NCI-H2196 treated with DMSO at 0.1 percent for 48 hours (cell line): Measurements from ENCODE around the gene CDKN1A.
"Not testable (repeated sequence)": the region's sequence is repeated elsewhere in the genome, so short reads cannot be mapped to it uniquely, and the experiment has no call there.

Experiments
- DNase-seq: peaks from one replicate; lab custom pipeline; 2025; ENCODE audit not compliant: unreplicated experiment; lab: John Stamatoyannopoulos, UW

The CDKN1A gene

DNA sequence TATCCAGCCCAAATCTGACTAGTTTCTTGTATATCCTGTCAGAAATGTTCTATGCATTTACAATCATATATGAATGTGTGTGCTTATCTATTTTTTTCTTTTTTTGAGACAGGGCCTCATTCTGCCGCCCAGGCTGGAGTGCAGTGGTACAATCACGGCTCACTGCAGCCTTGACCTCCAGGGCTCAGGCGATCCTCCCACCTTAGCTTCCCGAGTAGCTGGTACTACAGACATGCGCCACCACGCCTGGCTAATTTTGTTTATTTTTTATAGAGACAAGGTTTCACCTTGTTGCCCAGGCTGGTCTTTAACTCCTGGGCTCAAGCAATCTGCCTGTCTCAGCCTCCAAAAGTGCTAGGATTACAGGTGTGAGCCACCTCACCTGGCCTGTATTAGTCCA lies 16.1 kb downstream of the CDKN1A start:
- no peak for DNase-seq

DNA sequence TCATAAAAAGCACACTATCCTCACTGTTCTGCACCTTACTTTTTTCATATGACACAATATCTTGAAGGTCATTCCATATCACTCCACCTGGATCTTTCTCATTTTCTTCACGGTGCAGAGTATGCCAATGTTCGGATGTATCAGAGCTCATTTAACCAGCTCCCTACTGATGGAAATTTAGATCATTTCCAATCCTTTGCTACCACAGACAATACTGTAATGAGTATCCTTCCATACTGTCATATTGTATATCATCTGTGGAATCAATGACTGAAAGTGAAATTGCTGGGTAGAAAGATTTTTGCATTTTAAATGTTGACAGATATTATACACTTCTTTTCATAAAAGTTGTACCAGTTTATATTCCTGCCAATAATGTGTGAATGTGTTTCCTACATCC lies 16.9 kb downstream of the CDKN1A start:
- no peak for DNase-seq

DNA sequence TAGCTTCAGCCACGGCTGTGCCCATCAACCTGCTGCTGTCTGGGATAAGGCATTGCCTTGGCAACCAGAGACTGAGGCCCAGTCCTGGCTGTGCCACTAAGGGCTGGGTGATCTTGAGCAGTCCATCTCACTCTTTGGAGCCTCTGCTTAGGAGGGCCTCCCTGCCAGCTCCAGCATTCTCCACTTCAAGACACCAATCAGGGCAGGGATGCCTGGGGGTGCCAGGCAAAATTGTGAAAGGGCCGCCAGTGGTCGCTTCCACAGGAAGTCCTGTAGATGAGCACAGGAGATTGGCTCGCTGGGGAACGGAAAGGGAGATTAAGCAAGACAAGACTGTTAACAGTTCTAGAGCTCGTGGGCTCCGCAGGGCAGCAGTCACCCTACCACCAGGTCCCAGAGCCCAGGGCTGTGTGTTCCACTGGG lies 19.0 kb downstream of the CDKN1A start, which contains the start of gene RAB44:
Gene RAB44 (plus strand): TSS at position 346 of the 423 bp plus-strand sequence. CDS start 6,410 bp downstream, outside the sequence.
- no peak for DNase-seq

DNA sequence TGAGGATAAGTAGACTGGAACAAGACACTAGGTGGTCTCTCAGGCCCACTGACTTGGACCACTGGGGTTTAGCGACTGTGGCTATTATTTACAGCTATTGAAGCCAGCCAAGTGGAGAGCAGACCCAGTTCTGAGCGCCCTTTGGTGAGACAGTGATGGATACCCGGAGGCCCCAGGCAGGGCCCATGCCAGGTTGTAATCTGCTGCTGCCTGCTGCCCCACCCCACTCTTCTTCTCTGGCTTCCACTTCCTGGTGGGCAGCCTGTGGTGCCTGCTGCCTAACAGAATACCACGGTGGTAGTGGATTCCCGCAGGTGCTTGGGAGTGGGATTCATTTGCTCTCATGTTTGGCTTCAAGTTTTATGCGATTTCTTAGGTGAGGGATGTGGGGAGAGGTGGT lies 19.7 kb downstream of the CDKN1A start:
- no peak for DNase-seq

DNA sequence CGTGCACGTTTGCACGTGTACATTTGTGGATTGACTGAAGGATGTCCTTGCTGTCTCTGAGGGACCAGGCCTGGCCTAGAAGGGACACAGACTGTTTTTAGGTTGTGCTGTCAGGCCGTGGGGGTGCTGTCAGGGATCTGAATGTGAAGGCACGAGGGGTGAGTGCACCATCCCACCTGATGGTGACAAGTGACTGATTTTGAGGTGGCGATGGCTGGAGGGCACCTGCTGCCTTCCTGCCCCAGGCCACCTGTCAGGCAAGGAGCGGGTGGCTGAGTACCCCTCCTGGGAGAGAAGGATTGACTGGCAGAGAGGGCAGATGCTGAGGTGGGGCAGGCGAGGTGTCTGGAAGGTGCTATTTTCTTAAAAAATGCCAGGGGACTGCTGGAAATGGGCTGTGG lies 20.4 kb downstream of the CDKN1A start:
- DNase-seq, result no peak

DNA sequence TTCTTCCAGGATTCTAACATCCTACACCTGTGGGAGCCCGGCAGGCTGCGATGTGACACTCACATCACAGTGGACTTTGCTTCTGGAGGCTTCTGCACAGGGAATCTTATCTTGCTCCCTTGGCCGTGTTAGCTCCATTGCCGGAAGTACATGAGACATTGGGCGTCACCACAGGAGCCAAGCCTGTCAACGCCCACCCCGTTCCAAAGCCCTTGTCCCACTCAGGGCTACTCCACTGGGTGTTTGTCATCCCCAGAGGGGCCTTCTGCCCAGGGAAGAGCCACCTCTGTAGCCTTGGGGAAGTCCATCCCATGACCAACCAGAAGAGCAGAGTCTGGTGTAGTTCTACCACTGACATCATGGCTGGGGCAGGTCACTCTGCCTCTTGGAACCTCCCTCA lies 20.8 kb downstream of the CDKN1A start:
- DNase-seq, result no peak

DNA sequence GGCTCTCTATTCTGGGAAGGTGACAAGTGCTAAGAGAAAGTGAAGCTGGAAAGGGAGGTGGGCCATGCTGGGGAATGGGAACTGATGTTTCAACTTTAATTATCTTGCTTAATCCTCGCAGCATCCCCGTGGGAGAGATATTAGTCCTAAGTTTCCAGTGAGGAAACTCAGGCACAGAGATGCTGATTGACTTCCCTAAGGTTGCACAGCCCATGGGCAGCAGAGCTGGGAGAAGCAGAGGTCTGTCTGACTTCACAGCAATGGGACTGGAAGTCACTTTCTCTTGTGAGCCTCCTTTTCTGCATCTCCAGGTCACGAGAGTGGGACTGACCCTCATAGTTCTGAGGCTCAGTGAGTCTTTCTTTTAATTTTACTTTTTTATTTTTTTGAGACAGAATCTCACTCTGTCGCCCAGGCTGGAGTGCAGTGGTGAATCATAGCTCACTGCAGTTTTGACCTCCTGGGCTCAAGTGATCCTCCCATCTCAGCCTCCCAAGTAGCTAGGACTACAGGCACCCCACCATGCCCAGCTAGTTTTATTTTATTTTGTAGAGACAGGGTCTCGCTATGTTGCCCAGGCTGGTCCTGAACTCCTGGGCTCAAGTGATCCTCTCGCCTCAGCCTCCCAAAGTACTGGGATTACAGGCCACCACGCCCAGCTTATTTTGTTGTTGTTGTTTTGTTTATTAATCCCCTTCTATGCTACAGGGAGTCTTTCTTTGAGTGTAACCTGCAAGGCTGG lies 21.7 kb downstream of the CDKN1A start:
- DNase-seq, result no peak

DNA sequence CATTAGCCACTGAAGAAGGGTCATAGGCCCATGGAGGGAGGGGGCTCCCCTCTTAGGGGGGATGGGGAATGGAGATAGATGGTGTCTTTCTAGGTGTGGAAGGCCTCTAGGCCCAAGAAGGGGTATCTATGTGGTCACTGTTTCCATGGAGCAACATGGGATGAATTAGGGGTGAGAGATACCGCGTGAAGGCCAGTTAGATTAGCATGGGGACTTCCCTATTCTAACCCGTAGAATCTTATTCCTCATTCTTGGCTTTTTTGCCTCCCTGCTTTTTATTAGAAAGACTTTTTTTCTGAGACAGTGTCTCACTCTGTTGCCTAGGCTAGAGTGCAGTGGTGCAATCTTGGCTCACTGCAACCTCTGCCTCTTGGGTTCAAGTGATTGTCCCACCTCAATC lies 22.3 kb downstream of the CDKN1A start:
- no peak for DNase-seq

DNA sequence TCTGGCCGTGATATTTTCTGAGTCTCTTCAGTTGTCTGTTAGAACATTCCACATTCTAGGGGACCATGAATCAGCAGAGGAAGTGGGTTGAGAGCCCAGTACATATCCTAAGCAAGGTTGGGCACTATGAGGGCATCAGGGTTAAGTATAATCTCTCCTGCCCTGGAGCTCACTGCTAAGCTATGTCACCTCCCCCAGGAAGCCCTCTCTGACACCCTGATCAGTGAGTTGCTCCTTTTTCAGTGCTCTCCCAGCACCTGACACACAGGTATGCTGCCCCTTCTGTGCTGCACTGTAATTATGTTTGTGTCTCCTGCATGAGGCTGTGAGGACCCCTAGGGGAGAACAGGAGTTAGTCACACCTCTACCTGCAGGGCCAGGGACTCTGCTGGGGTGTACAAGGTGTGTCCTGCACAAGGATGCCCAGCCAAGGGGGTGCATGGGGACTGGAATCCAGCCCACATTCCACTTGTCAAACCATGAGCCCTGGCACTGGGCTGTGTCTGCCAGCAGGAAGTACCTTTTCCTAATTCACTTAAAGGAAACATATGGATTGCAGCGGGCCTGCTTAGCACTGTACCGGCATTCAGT lies 23.0 kb downstream of the CDKN1A start:
- no peak for DNase-seq

DNA sequence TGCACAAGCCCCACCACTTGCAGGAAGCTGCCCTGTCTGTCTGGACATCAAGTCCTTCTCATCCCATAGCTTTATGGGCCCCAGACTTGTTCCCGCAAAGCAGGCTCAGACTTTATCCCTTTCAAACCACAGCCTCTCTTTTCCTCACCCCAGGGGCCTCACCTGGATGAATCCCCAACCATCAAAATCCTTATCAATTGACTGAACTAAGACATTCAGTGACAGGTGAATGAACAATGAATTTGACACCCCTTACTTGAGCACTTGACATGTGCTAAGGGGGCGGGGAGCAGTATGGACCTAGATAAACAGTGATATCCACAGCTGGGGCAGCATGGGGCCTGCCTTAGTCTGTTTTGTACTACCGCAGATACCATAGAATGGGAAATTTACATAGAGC lies 24.1 kb downstream of the CDKN1A start:
- DNase-seq, result no peak

DNA sequence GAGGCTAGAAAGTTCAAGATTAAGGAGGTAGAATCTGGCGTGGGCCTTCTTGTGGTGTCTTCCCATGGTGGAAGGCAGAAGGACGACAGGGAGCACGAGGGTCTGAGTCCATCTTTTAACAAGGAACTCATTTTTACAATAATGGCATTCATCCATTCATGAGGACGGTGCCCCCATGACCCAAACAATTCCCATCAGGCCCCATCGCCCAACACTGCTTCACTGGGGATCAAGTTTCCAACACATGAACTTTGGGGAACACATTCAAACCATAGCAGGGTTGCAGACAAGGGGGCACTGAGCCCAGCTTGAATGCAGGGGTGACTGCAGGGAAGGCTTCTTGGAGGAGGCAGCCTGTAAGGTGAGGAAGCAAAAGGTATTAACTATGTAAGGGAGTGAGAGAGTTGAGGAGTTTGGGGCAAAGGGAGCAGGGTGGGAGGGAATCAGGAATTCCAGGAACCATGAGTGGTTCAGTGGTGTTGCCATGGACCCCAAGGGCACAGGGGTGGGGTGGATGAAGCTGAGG lies 24.6 kb downstream of the CDKN1A start:
- DNase-seq, result no peak

DNA sequence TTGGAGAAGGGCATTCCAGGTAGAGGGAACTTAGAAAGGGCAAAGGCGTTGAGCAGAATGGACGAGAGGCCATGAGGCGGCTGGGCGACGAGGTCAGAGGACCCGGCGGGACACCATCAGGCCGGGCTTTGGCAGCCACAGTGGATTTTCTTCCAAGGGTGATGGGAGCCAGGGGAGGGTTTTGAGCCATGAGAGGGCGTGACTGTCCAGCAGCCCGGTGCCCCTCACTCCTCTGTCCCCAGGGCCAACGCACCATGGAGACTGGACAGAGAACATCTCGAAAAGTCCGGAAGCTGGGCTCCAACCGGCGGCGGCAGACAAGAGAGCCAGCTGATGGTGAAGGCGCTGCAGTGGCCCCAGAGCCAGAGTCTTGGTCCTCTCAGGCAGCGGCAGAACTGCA lies 25.5 kb downstream of the CDKN1A start:
- no peak for DNase-seq

DNA sequence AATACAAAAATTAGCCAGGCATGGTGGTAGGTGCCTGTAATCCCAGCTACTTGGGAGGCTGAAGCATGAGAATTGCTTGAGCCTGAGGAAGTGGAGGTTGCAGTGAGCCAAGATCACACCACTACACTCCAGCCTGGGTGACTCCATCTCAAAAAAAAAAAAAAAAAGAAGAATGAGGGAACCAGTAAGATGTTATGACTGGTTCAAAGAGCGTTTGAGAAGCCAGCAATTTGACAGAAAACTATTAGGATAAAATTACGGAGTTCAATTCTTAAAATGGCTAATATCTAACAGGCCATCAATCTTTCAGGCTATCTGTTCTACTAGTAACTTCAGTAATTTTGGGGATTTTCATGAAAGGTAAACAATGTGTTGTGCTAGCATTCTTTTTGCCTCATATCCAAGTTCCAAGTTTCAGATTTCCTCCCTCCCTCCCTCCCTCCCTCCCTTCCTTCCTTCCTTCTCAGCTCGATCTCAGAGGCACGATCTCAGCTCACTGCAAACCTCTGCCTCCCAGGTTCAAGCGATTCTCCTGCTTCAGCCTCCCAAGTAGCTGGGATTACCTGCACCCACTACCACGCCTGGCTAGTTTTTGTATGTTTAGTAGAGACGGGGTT lies 26.6 kb downstream of the CDKN1A start:
- not testable (repeated sequence) for DNase-seq

DNA sequence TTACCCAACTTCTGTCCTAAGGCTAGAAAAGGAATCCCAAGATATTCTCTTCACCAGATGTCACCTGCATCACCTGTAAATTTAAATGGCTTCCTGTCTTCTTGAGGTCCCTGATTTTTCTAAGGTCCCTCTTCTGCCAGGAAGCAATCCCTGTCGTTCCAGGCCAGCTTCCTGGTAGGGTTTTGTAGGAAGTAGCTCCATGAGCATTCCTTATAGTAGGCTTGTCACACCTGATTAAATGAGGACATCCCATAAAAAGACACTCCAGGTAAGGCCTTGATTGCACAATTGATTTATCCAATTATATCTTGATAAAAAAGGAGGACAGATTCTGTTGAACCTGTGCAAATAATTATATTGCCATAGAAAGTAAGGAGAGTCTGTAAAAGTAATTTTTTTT lies 27.8 kb downstream of the CDKN1A start:
- no peak for DNase-seq

DNA sequence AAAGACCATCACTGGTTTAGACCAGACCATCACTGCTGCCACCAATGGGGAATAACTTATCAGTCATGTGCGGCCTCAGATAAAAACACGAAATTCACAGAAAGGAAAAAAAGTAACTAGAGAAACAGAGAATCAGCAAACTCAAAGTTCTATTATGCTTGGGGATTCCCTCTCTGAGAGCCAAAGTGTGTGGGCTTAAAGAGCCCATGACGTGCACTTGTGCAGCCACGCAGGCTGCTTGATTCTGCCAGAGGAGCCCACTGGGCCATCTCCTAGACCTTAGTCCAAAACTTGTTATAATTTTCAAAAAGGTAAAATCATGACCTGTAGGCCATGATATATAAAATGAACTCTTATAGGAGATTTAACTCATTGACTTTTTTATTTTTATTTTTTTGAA lies 34.3 kb downstream of the CDKN1A start:
- no peak for DNase-seq

DNA sequence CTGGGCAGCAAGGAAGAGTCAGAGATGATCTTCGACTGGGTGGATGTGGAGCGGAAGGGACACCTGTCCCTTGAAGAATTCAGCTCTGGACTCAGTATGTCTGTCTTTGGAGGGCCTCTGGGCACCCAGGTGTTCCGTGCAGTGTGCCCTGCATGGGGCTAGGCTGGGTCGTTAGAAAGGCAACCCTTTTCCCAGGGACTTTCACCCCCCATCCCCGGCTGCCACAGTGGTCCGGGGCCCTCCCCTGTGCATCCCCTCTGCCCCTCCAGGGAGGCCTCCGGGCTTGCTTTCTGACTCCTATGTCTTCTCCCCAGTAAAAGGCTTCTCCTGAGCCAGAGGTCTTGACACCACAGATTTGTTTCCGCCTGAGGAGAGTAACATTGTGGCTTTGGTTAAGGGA lies 35.3 kb downstream of the CDKN1A start:
- DNase-seq, result no peak

DNA sequence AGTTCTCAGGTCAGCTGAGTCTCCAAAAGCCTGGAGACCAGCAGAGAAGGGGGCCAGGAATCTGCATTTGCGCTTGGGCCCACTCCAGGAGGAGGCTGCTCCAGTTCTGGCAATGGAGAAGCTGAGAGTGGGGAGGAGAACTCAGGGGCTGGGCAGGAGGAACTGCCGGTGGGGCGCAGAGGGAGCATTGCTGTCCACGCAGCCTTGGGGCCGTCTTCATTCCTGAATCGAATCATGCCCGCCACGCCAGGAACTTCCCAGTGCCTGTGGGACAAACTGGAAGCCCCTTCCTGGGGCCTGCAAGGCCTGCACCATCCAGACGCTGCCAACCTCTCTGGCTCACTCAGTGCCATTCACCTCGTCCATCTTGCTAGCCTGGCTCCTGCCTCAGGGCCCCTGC lies 36.0 kb downstream of the CDKN1A start:
- DNase-seq, result no peak

DNA sequence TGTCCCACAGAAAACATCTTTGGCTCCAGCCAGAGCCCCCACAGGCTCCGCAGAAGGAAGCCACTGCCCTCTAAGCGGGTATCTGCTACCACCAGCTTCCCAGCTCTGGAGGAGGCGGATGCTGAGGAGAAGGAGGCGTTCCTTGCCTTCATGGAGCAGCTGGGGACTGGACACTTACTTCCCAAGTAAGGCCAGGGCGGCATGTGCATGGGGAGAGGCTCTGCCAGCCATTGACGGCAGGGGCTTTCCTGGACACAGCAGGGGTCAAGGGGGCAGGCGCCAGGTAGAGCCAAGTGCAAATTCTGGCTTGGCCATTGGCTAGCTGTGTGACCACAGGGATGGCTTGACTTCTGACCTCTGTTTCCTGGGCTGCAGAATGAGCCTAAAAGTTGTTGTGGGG lies 37.0 kb downstream of the CDKN1A start:
- no peak for DNase-seq

DNA sequence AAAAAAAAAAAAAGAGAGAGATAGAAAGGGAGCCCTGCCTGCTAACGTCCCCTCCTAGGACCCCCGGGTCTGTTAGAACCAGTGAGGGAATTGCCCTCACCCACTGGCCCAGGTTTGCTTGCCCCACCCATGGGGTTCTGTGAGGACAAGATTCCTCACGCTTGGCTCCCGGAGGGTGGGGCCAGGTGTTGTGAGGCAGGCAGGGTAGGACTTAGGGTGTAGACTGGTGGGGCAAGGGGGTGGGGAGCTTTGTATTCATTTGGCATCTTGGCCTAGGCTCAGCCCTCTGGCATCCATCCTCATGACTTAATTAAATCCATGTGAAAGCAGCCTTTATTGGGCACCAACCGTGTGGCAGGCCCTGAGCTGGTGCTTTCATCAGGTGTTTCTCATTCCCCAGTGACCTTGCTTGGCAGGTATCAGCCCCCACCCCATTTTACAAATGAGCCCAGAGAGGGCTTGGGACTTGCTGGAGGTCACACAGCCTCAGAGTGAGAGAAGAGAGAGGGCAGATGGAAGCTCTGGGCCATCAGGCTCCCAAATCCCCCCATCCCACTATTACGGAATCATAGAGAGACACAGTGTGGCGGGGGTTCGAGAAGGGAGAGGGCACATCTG lies 38.1 kb downstream of the CDKN1A start:
- DNase-seq, result no peak

DNA sequence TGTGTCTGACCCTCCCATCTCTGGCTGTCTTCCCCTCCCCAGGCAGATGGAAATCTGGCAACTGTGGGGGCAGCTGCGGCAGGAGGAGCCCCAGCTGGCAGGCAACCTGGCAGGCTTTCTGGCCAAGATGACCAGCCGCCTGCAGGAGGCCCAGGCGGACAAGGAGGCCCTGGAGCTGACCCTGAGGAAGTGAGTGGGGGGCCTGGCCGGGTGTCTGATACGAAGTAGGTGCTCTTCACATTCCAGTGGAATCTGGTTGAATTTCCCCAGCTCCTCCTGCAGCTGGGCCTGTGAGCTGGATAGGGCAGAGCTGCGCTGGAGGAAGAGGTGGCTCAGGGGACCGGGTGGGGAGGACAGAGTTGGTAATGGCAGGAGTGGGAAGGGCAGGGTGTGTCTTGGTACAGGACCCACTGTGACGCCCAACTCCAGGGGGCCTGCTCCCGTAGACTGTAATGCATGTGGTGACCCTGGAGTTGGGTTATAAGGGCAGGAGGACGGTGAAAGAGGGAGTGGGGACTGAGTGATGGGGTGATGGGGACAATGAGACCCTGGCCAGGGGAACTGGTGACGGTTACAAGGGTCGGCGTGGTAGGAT lies 38.8 kb downstream of the CDKN1A start:
- DNase-seq, result no peak

DNA sequence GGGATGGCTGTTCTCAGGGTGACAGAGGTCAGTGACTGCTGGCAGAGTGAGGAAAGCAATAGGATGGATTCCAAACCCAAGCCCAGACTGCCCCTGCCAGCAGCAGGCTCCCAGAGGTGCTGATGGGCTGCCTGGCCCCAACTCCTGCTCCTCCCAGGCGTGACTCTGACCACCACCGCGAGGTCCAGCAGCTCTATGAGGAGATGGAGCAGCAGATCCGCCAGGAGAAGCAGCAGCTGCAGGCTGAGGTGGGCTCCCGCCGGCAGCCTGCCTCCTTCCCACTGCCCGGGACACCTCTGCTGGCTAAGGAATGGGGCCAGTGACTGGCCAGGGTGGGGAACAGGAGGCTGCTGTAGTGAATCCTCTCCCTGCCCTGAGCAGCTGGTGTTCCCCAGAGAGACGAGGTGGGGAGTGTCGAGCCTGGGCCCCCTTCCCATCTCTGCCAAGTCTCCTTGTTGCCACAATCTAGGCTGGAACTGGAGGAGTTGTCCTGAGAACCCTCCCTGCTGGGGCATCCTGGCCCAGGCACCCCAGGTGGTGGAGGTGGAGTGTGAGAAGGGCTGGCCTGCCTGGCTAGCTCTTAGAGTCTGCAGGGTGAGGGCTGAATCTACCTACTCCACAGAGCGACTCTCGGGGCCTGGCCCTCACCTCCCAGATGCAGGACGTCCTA lies 39.5 kb downstream of the CDKN1A start:
- DNase-seq, result no peak
